ENCODE results near the gene MAFG.

The MAFG gene

GRCh38 chr17:81960130-81960958 is 32.8 kb upstream of the MAFG start:
- no peak for TF ChIP-seq CTCF (conservative IDR thresholded peaks at IDR 0.05)
- peak overlapping the region; percentile 33; the same call in 1 of the 2 replicates for H3K27ac ChIP-seq

- TF ChIP-seq CTCF (conservative IDR thresholded peaks at IDR 0.05), result peak; percentile 97
- peak overlapping the region; percentile 33; the same call in 1 of the 2 replicates for H3K27ac ChIP-seq
Observed at GRCh38 chr17:81959362-81960129, 32.0 kb upstream of the MAFG start.

- no peak overlapping the region; the same call in 1 of the 2 replicates for H3K27ac ChIP-seq
Observed at GRCh38 chr17:81958633-81959342, 31.3 kb upstream of the MAFG start.

GRCh38 chr17:81957691-81958432 is 30.3 kb upstream of the MAFG start:
- H3K27ac ChIP-seq, result no peak overlapping the region
- TF ChIP-seq CTCF (conservative IDR thresholded peaks at IDR 0.05), result no peak

More at GRCh38 chr17:81958633-81959342, 31.3 kb upstream of the MAFG start:
- TF ChIP-seq CTCF (conservative IDR thresholded peaks at IDR 0.05), result no peak

- H3K27ac ChIP-seq, result no peak overlapping the region
- TF ChIP-seq CTCF (conservative IDR thresholded peaks at IDR 0.05), result no peak
Observed at GRCh38 chr17:81956607-81957589, 29.4 kb upstream of the MAFG start.

Measured in VCaP (cell line).